Osteocyte (in vitro differentiated cells): ENCODE data around the gene OAT. TPM values are rescaled to one million over a fixed set of nuclear protein-coding genes. Genes with fewer than 3 reads are reported as not detected.

Experiments used
- DNase-seq: peaks from one replicate; pipeline ENCODE4 v3.0.0; 2021; ENCODE audit warnings: mixed read lengths; ENCODE audit not compliant: unreplicated experiment; ENCODE audit errors: extremely low spot score
- H3K27ac Mint-ChIP-seq: one replicate; pipeline ENCODE4 v1.8.0; 2021; ENCODE audit warnings: mild to moderate bottlenecking, mixed read lengths; ENCODE audit not compliant: unreplicated experiment
- H3K27me3 Mint-ChIP-seq: one replicate; pipeline ENCODE4 v1.8.0; 2021; ENCODE audit warnings: mixed read lengths; ENCODE audit not compliant: unreplicated experiment
- H3K36me3 Mint-ChIP-seq: one replicate; pipeline ENCODE4 v1.8.0; 2021; ENCODE audit warnings: mixed read lengths; ENCODE audit not compliant: unreplicated experiment
- H3K4me1 Mint-ChIP-seq: one replicate; pipeline ENCODE4 v1.8.0; 2021; ENCODE audit warnings: mixed read lengths; ENCODE audit not compliant: unreplicated experiment
- H3K4me3 Mint-ChIP-seq: one replicate; pipeline ENCODE4 v1.8.0; 2021; ENCODE audit warnings: mild to moderate bottlenecking, moderate library complexity, mixed read lengths; ENCODE audit not compliant: unreplicated experiment
- H3K9me3 Mint-ChIP-seq: one replicate; pipeline ENCODE4 v1.8.0; 2021; ENCODE audit warnings: mixed read lengths; ENCODE audit not compliant: unreplicated experiment
- total RNA-seq: library from RNA; stranded (reverse); gene quantifications from 2 replicates; pipeline ENCODE4 v1.2.1, GENCODE V29; 2021
- TF ChIP-seq, protein P1 (sequence below): fragments of 200-600 bp; sonication (generic); IDR thresholded peaks from 2 replicates; pipeline ENCODE4 v1.5.0; 2021; ENCODE audit warnings: antibody characterized with exemption, mild to moderate bottlenecking, moderate library complexity

The OAT gene
- total RNA-seq, 1 donor from 2014 or later: 122 TPM

DNA sequence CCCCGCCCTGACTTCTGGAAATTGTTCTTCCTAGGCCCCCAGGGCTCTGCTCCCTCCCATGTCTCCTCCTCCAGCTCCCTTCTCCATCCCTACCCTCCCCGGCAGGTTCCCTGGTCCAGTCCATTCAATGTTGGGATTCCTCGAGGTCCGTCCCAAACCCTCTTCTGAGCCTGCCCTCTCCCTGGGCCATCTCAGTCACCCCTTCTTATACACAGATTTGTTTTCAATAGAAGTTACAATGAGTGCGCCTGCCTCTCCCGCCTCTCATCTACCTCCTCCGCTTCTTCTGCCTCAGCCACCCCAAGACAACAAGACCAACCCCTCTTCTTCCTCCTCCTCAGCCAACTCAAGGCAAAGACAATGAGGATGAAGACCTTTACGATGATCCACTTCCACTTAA is 67.9 kb downstream of the OAT start:
- no peak for DNase-seq
- Mint-ChIP-seq H3K9me3 (no peaks in the 10 kb centered on the region), H3K27ac (no peak overlapping the region), H3K36me3 (no peaks in the 10 kb centered on the region), H3K4me3 (no peak overlapping the region), H3K27me3 (no peaks in the 10 kb centered on the region), H3K4me1 (peaks cover 30% of the 10 kb centered on the region)
- TF ChIP-seq, protein P1, sequence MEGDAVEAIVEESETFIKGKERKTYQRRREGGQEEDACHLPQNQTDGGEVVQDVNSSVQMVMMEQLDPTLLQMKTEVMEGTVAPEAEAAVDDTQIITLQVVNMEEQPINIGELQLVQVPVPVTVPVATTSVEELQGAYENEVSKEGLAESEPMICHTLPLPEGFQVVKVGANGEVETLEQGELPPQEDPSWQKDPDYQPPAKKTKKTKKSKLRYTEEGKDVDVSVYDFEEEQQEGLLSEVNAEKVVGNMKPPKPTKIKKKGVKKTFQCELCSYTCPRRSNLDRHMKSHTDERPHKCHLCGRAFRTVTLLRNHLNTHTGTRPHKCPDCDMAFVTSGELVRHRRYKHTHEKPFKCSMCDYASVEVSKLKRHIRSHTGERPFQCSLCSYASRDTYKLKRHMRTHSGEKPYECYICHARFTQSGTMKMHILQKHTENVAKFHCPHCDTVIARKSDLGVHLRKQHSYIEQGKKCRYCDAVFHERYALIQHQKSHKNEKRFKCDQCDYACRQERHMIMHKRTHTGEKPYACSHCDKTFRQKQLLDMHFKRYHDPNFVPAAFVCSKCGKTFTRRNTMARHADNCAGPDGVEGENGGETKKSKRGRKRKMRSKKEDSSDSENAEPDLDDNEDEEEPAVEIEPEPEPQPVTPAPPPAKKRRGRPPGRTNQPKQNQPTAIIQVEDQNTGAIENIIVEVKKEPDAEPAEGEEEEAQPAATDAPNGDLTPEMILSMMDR: no peak

- Mint-ChIP-seq H3K27ac (no peak overlapping the region), H3K27me3 (no peaks in the 10 kb centered on the region), H3K36me3 (no peaks in the 10 kb centered on the region)
These were observed 68.8 kb downstream of the OAT start for GRCh38 chr10:124349996-124350280.

DNA sequence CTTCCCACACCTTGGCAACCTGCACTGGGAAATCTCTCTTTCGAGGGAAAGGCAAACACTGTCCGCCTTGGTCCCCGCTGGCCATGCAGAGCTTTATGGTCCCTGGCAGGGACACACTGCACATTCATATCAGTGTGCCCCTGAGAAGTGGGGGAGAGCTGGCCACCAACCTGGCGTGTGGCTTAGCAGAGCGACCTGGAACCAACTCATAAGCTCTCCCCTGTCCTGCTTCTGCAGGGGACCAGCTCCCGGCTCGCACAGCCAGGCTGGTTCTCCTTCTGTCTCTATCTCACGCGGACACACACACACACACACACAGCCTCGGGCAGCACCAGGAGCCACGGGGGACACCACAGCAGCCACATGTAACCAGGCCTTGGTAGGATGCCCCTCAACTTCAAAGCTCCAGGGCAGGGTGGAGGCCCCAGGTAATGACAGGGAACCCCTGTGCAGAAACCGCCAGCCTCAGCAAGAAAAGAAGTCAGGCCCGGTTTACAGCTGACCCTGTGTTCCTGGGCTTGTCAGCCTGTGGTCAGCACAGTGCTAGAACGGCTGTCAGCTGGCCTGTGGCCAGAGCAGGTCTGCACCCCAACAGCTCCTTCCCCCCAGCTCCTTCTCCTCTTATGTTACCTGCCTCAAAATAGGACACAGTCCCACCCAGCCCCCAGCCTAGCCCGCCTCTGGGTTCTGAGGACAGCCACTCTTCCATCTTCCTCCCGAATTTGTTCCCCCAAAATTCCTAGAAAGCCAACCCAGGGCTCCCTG is 69.3 kb downstream of the OAT start:
- TF ChIP-seq, protein P1: no peak
- no peaks in the 10 kb centered on the region for H3K27me3 Mint-ChIP-seq
- no peaks in the 10 kb centered on the region for H3K9me3 Mint-ChIP-seq
- no peaks in the 10 kb centered on the region for H3K36me3 Mint-ChIP-seq
- H3K27ac Mint-ChIP-seq: no peak overlapping the region
- H3K4me3 Mint-ChIP-seq: no peak overlapping the region
- peaks cover 19% of the 10 kb centered on the region for H3K4me1 Mint-ChIP-seq
- DNase-seq: no peak

More at GRCh38 chr10:124349996-124350280, 68.8 kb downstream of the OAT start:
- Mint-ChIP-seq H3K4me1 (peaks cover 24% of the 10 kb centered on the region), H3K9me3 (no peaks in the 10 kb centered on the region), H3K4me3 (no peak overlapping the region)
- DNase-seq: no peak
- TF ChIP-seq, protein P1: no peak

DNA sequence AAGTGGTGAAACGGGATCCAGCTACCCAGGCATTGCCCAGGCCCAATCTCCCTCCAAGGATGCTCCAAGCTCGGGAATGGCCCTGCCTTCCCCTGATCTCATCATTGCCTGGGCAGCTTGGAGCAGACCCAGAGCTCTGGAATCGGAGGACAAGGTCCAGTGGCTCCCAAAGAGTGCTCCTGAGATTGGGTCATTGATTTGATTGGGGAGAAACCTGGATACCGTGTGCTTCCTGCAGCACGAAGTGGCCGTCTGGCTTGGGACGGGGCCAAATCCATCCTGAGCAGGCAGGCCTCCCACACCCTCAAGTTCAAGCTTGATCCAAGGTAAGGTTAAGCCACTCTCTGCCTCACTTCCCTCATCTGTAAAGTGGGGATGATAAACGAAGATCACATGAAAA is 69.9 kb downstream of the OAT start:
- no peak for DNase-seq
- peaks cover 15% of the 10 kb centered on the region for H3K4me1 Mint-ChIP-seq
- H3K27ac Mint-ChIP-seq: no peak overlapping the region
- no peaks in the 10 kb centered on the region for H3K36me3 Mint-ChIP-seq
- H3K9me3 Mint-ChIP-seq: no peaks in the 10 kb centered on the region
- no peak overlapping the region for H3K4me3 Mint-ChIP-seq
- no peaks in the 10 kb centered on the region for H3K27me3 Mint-ChIP-seq
- TF ChIP-seq, protein P1: no peak

DNA sequence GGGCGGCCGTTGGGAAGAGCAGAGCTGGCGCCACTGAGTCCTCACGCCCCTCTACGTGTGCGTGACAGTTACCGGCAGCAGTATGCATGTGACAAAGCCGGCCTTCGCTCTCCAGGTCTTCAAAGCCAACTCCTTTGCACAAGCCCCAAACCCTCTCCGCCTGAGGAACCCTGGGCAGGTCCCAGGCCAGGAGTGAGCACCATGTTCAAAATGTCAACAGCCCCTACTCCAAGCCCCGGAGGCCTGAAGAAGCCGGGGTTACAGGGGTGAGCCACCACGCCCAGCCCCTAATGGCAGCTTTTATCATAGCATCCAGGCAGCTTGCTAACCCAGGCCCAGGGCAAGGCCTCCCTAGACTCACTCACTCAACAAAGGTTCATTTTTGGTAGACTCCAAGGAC is 70.8 kb downstream of the OAT start:
- Mint-ChIP-seq H3K9me3 (no peaks in the 10 kb centered on the region), H3K4me1 (peaks cover 12% of the 10 kb centered on the region), H3K27ac (no peak overlapping the region), H3K4me3 (no peak overlapping the region), H3K36me3 (no peaks in the 10 kb centered on the region), H3K27me3 (no peaks in the 10 kb centered on the region)
- TF ChIP-seq, protein P1: peak; percentile 7
- no peak for DNase-seq

Other genes with a start within 250 kb of the OAT start
- not detected in 2 replicates for gene NKX1-2, start 31.1 kb upstream of the OAT start, total RNA-seq
- 15.8 and 18.8 TPM in 2 replicates for gene LHPP, start 42.9 kb upstream of the OAT start, total RNA-seq